Measurements from ENCODE around the gene MAPK13. TPM values are rescaled to one million over a fixed set of nuclear protein-coding genes. Genes with fewer than 3 reads are reported as not detected.

Gene MAPK13
- polyA plus RNA-seq, 1 donor from 2014 or later: 1.8 TPM

DNA sequence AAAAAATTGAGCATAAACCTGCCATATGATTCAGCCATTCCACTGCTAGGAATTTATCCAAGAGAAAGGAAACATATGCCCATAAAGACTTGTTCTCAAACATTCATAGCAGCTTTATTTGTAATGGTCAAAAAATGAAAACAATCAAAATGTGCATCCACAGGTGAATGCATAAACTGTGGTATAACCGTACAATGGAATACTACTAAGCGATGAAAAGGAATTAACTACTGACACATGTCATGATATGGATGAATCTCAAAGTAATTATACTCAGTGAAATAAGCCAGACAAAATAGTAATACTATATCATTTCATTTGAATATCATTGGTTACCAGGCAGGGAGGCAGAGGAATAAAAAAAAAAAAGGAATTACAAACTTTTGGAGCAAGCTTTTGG is 40.4 kb downstream of the MAPK13 start:
- Histone ChIP-seq H3K27ac (ENCODE audit: low read length) (no peak overlapping the region), H3K36me3 (ENCODE audit: insufficient read depth, low read length) (no peaks in the 10 kb centered on the region), H2AFZ (ENCODE audit: low read depth, low read length) (no peak overlapping the region), H3K9ac (ENCODE audit: low read length) (no peak overlapping the region), H3K79me2 (replicated peaks; ENCODE audit: insufficient read depth, low read length) (no peaks in the 10 kb centered on the region), H3K9me3 (ENCODE audit: low read length) (no peaks in the 10 kb centered on the region), H3K27me3 (ENCODE audit: insufficient read depth, low read depth, low read length) (no peaks in the 10 kb centered on the region), H3K9me2 (ENCODE audit: insufficient read depth, low read length) (no peaks in the 10 kb centered on the region), H4K20me1 (ENCODE audit: insufficient read depth) (no peaks in the 10 kb centered on the region), H3K4me2 (ENCODE audit: low read length) (no peak overlapping the region), H3K4me3 (ENCODE audit: low read length) (no peak overlapping the region), H3F3A (ENCODE audit: insufficient read depth, low read length, poor library complexity, severe bottlenecking) (no peaks in the 10 kb centered on the region)
- TF ChIP-seq RAD21 (conservative IDR thresholded peaks at IDR 0.05) (no peak), EP300 (conservative IDR thresholded peaks at IDR 0.05; ENCODE audit: poor library complexity, severe bottlenecking) (no peak), TAF1 (IDR thresholded peaks at IDR 0.05; ENCODE audit: low read depth) (no peak), MXI1 (conservative IDR thresholded peaks at IDR 0.05; ENCODE audit: poor library complexity, severe bottlenecking) (no peak), POLR2AphosphoS5 (IDR thresholded peaks at IDR 0.05) (no peak), EZH2 (IDR thresholded peaks at IDR 0.05; ENCODE audit: borderline replicate concordance, insufficient read depth, low read length, poor library complexity, severe bottlenecking) (no peak), SMC3 (conservative IDR thresholded peaks at IDR 0.05; ENCODE audit: poor library complexity) (no peak)
- TF ChIP-seq, protein P1, sequence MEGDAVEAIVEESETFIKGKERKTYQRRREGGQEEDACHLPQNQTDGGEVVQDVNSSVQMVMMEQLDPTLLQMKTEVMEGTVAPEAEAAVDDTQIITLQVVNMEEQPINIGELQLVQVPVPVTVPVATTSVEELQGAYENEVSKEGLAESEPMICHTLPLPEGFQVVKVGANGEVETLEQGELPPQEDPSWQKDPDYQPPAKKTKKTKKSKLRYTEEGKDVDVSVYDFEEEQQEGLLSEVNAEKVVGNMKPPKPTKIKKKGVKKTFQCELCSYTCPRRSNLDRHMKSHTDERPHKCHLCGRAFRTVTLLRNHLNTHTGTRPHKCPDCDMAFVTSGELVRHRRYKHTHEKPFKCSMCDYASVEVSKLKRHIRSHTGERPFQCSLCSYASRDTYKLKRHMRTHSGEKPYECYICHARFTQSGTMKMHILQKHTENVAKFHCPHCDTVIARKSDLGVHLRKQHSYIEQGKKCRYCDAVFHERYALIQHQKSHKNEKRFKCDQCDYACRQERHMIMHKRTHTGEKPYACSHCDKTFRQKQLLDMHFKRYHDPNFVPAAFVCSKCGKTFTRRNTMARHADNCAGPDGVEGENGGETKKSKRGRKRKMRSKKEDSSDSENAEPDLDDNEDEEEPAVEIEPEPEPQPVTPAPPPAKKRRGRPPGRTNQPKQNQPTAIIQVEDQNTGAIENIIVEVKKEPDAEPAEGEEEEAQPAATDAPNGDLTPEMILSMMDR (IDR thresholded peaks at IDR 0.05; ENCODE audit: poor library complexity, severe bottlenecking): no peak
- TF ChIP-seq, protein P2, sequence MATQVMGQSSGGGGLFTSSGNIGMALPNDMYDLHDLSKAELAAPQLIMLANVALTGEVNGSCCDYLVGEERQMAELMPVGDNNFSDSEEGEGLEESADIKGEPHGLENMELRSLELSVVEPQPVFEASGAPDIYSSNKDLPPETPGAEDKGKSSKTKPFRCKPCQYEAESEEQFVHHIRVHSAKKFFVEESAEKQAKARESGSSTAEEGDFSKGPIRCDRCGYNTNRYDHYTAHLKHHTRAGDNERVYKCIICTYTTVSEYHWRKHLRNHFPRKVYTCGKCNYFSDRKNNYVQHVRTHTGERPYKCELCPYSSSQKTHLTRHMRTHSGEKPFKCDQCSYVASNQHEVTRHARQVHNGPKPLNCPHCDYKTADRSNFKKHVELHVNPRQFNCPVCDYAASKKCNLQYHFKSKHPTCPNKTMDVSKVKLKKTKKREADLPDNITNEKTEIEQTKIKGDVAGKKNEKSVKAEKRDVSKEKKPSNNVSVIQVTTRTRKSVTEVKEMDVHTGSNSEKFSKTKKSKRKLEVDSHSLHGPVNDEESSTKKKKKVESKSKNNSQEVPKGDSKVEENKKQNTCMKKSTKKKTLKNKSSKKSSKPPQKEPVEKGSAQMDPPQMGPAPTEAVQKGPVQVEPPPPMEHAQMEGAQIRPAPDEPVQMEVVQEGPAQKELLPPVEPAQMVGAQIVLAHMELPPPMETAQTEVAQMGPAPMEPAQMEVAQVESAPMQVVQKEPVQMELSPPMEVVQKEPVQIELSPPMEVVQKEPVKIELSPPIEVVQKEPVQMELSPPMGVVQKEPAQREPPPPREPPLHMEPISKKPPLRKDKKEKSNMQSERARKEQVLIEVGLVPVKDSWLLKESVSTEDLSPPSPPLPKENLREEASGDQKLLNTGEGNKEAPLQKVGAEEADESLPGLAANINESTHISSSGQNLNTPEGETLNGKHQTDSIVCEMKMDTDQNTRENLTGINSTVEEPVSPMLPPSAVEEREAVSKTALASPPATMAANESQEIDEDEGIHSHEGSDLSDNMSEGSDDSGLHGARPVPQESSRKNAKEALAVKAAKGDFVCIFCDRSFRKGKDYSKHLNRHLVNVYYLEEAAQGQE (IDR thresholded peaks at IDR 0.05; ENCODE audit: borderline replicate concordance): no peak

DNA sequence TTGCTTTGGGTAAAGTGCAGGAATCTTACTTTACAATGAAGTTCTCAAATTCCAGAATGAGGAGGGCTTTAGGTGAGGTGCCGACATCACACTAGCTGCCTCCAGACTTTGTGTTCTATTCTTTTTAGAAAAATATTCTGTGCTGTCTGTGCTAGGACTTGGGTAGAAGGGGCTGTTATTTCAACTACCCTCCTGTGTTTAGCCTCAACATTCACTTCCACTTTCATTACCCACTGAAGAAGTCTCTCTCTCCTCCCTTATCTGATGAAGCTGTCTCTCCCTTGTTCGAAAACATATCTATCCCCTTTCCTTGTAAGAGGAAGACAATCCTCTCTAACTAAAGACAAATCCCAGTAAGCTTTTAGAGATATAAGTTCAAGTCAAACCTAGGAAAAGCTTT is 41.3 kb downstream of the MAPK13 start:
- TF ChIP-seq TAF1 (IDR thresholded peaks at IDR 0.05; ENCODE audit: low read depth) (no peak), MXI1 (conservative IDR thresholded peaks at IDR 0.05; ENCODE audit: poor library complexity, severe bottlenecking) (no peak), SMC3 (conservative IDR thresholded peaks at IDR 0.05; ENCODE audit: poor library complexity) (no peak), POLR2AphosphoS5 (IDR thresholded peaks at IDR 0.05) (no peak), EP300 (conservative IDR thresholded peaks at IDR 0.05; ENCODE audit: poor library complexity, severe bottlenecking) (no peak), EZH2 (IDR thresholded peaks at IDR 0.05; ENCODE audit: borderline replicate concordance, insufficient read depth, low read length, poor library complexity, severe bottlenecking) (no peak), RAD21 (conservative IDR thresholded peaks at IDR 0.05) (no peak)
- TF ChIP-seq, protein P1 (IDR thresholded peaks at IDR 0.05; ENCODE audit: poor library complexity, severe bottlenecking): no peak
- TF ChIP-seq, protein P2 (IDR thresholded peaks at IDR 0.05; ENCODE audit: borderline replicate concordance): no peak
- H3K9ac ChIP-seq (ENCODE audit: low read length): no peak overlapping the region
- no peaks in the 10 kb centered on the region for H3K9me2 ChIP-seq (ENCODE audit: insufficient read depth, low read length)
- H3K27ac ChIP-seq (ENCODE audit: low read length): no peak overlapping the region
- no peaks in the 10 kb centered on the region for H3F3A ChIP-seq (ENCODE audit: insufficient read depth, low read length, poor library complexity, severe bottlenecking)
- H2AFZ ChIP-seq (ENCODE audit: low read depth, low read length): no peak overlapping the region
- no peaks in the 10 kb centered on the region for H4K20me1 ChIP-seq (ENCODE audit: insufficient read depth)
- no peaks in the 10 kb centered on the region for H3K27me3 ChIP-seq (ENCODE audit: insufficient read depth, low read depth, low read length)
- no peaks in the 10 kb centered on the region for H3K9me3 ChIP-seq (ENCODE audit: low read length)
- no peaks in the 10 kb centered on the region for H3K36me3 ChIP-seq (ENCODE audit: insufficient read depth, low read length)
- no peak overlapping the region for H3K4me3 ChIP-seq (ENCODE audit: low read length)
- no peak overlapping the region for H3K4me2 ChIP-seq (ENCODE audit: low read length)
- no peaks in the 10 kb centered on the region for H3K79me2 ChIP-seq (replicated peaks; ENCODE audit: insufficient read depth, low read length)
